Stimulated activated CD4-positive, alpha-beta T cell treated with anti-CD3 and anti-CD28 coated beads, Interleukin-15, amount 100 ng/mL, for 24 hours (primary cell): ENCODE results near the gene SORBS1.

Source experiments
- DNase-seq: peaks from one replicate; pipeline ENCODE4 v3.0.0-alpha.2; 2020

The SORBS1 gene

DNA sequence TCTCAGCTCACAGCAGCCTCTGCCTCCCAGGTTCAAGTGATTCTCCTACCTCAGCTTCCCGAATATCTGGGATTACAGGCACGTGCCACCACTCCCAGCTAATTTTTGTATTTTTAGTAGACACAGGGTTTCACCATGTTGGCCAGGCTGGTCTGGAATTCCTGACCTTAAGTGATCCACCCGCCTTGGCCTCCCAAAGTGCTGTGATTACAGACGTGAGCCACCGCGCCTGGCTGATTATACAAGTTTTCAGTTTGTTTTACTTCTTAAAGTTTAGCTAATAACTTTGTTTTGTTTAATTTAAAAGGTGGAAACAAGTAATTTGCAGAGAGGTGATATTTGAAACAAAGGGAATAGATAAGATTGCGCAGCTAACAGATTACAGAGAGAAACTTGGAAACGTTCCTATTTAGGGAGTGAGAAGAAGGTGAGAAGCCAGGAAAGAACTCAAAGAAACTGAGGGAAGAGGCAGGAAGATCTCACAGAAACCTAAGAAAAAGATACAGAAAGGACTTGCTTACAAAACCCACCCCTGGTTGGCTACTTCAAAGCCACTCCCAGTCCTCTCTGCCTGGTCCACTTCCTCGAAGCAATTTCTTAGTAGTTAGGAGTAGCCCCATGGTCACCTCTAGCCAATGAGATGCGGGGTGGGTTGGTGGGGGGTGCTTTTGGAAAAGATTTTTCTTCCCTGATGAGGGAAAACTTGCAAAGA lies 255.4 kb downstream of the SORBS1 start:
- DNase-seq, result no peak

- no peak for DNase-seq
Measured at GRCh38 chr10:95304976-95305375, 256.2 kb downstream of the SORBS1 start.

DNA sequence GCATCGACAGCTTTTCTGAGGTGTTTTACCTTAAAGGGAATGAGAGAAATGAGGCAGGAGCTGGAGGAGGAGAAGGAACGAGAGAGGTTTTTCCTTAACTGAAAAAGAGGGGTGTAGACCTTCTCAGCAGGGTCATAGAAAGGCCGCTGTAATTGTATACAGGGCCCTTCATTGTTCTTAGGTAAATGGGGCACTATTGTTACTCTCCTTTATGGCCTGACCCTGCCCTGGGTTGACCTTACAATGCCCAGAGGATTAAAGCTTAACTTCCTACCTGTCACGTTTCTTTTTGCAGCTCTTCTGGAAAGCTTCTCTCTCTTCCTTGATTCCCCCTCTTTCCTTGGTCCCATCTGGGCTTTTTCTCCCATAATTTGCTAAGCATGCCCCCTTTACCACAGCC lies 256.7 kb downstream of the SORBS1 start:
- no peak for DNase-seq

GRCh38 chr10:95303950-95304349 lies 257.2 kb downstream of the SORBS1 start:
- DNase-seq, result no peak

DNA sequence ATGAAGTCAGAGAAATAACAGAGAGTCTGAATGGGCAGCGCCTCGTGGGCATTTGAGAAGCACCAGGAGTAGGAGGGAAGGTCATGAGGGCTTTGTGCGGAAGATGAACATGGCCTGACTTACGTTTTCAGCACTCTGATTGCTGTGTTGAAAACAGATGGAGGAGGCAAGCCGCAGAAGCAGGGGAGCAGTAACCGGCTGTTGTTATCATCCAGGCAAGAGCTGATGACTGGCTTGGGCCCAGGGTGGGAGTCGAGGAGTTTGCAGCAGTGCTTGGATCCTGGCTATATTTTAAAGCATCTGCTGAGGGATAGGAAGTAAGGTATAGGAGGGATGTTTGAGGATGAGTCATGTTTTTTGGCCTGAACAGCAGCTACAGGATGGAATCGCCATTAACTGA lies 257.6 kb downstream of the SORBS1 start:
- DNase-seq, result no peak

GRCh38 chr10:95300022-95300539 lies 261.1 kb downstream of the SORBS1 start:
- no peak for DNase-seq

DNA sequence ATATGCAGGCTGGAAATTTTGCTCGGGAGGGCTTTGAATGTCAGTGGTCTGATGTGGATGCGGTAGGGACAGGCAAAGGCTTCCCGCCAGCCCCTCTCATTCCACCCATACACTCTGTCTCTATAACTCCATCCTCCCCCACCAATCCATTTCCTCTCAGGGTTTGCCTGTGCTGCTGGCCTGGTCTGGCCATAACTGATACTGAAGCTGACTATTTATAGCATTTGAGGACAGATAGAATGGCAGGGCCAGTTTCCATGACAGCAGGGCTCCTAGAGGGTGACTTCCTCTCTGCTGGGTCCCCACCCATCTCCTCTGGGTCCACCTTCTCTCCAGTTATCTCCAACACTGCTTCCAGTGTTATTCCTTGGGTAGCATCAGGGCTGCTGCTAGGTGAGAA lies 263.8 kb downstream of the SORBS1 start:
- DNase-seq, result no peak

DNA sequence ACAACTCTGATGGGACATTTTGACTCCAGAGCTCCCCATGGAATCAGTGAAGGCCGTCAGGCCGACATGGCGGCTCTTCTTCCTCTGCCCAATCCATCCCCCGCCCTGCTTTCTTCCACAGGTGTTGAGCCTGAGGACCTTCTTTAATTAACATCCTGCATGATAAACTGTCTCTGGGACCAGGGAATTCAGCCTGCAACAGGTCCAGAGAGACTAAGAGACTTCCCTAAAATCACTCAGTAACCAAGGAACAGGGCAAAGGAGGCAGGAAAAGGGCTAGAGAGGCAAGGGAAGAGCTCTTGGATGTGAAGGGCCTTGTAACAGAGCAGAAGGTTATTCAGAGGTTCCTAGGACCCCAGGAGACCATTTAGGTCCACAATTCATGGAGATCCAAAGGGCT lies 264.4 kb downstream of the SORBS1 start:
- no peak for DNase-seq

- peak; percentile 57 for DNase-seq
Measured at GRCh38 chr10:95295031-95295755, 266.0 kb downstream of the SORBS1 start.

GRCh38 chr10:95293631-95294030 lies 267.5 kb downstream of the SORBS1 start:
- DNase-seq, result no peak

- DNase-seq, result no peak
Measured at GRCh38 chr10:95291365-95292039, 269.7 kb downstream of the SORBS1 start.

- peak; percentile 44 for DNase-seq
Measured at GRCh38 chr10:95290461-95291364, 270.5 kb downstream of the SORBS1 start, which contains the start of gene PDLIM1. PDLIM1 (minus strand) TSS chr10:95291003; CDS start chr10:95290915, 88 bp downstream.

DNA sequence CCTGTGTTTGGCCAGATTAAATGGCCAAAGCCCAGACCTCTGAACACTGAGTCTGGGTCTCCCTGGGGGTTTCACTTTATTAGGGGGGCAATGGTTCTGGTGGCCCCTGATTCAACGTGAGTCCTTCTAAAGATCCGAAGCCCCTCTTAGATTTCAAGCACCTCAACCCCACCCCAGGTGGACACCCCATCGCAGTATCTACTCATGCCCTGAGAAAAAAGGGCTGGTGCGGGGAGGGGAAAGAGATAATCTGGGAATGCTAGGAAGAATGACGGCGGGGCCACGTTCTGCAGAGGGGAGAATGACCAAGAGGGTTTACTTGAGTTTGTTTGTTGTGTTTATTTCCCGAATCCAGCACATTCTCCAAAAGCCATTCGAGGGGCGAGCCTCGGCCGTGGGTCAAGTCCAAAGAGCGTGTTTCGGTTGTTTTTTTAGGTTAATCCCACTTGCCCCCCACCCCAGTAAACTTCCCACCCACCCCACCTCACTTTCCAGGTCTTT lies 271.2 kb downstream of the SORBS1 start:
- DNase-seq, result no peak

- no peak for DNase-seq
Measured at GRCh38 chr10:95289003-95289920, 271.9 kb downstream of the SORBS1 start.

- no peak for DNase-seq
Measured at GRCh38 chr10:95288303-95288702, 272.9 kb downstream of the SORBS1 start.

- no peak for DNase-seq
Measured at GRCh38 chr10:95287281-95287680, 273.9 kb downstream of the SORBS1 start.

- DNase-seq, result no peak
Measured at GRCh38 chr10:95286707-95287106, 274.5 kb downstream of the SORBS1 start.

DNA sequence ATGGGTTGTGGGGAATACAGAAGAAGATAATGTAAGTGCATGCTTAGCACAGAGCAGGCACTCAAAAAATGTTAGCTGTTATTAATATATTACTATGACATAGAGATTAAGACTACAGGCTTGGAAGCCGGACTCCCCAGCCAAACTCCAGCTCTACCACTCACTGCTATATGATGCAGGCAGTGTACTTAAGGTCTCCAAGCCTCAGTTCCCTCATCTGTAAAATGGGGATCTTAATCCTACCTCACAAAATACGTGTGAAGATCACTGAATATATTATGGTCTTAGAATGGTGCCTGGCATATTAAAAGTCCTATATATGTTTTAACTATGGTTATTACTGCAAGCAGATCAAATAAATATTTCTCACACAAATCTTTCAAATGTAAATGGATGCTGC lies 275.6 kb downstream of the SORBS1 start:
- DNase-seq, result no peak

- DNase-seq, result no peak
Measured at GRCh38 chr10:95284807-95285206, 276.4 kb downstream of the SORBS1 start.

- no peak for DNase-seq
Measured at GRCh38 chr10:95282107-95282506, 279.1 kb downstream of the SORBS1 start.

DNA sequence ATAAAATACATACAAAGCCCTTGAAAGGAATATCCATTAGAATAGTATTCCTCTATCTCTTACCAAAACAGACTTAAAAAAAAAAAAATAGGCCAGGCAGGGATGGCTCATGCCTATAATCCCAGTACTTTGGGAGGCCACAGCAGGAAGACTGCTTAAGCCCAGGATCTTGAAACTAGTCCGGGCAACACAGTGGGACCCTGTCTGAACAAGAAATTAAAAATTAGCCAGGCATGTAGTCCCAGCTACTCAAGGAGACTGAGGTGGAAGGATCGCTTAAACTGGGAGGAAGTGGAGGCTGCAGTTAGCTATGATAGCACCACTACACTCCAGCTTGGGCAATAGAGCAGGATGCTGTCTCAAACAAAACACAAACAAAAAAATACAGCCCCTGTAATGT lies 280.0 kb downstream of the SORBS1 start:
- DNase-seq, result no peak
